Body of pancreas (tissue), 4 donors: ENCODE results near the gene MVB12B. TPM values are rescaled to one million over a fixed set of nuclear protein-coding genes. Genes with fewer than 3 reads are reported as not detected.
A peak's percentile ranks its signal among the peaks of the same experiment; 100 is the strongest.

Source experiments
- ATAC-seq: fragments of 150-250 bp; one replicate; pipeline ENCODE4 v1.9.1; 2016
- DNase-seq, 4 donors: peaks; one replicate each; pipeline ENCODE4 v3.0.0-alpha.2; 2019
- H3K27ac ChIP-seq, 4 donors: fragments of 200-600 bp; sonication (generic); 1 replicate in 3 of 4; 2 replicates in 1 of 4; pipeline versions ENCODE4 v1.5.1 to v1.6.1; 2016 to 2019; ENCODE audit warnings: mild to moderate bottlenecking in 1 of 4, mixed read lengths in 1 of 4, moderate library complexity in 1 of 4
- H3K27me3 ChIP-seq, 2 donors: fragments of 200-600 bp; sonication (generic); one replicate each; pipeline ENCODE4 v1.6.0; 2016; ENCODE audit warnings: mild to moderate bottlenecking in 1 of 2
- H3K36me3 ChIP-seq, 2 donors: fragments of 200-600 bp; sonication (generic); replicated peaks in 1 of 2; 2 replicates each; pipeline ENCODE4 v1.5.1; 2016; ENCODE audit warnings: low read depth in 2 of 2; ENCODE audit not compliant: insufficient read depth in 1 of 2
- H3K4me1 ChIP-seq: fragments of 200-600 bp; sonication (generic); one replicate; pipeline ENCODE4 v1.6.0; 2016
- H3K4me3 ChIP-seq, 2 donors: fragments of 200-600 bp; sonication (generic); 1 replicate in 1 of 2; 2 replicates in 1 of 2; pipeline ENCODE4 v1.5.1; 2016 to 2019
- H3K9me3 ChIP-seq, 3 donors: fragments of 200-600 bp; sonication (generic); 1 replicate in 2 of 3; 2 replicates in 1 of 3; pipeline ENCODE4 v1.5.1; 2016
- POLR2A ChIP-seq, 3 donors: fragments of 450-650 bp; IDR thresholded peaks; one replicate each; pipeline ENCODE4 v1.6.1; 2016; ENCODE audit warnings: antibody characterized with exemption in 3 of 3, mild to moderate bottlenecking in 2 of 3
- WGBS, 2 donors: methylation state at CpG; one replicate each; pipeline ENCODE4 v1.1.5; 2017; 5-methylcytosine and 5-hydroxymethylcytosine counted together
- intact Hi-C: fragments of 100-400 bp; cut with DNase I; formaldehyde crosslinking; loops from one replicate; pipeline ENCODE4 v1.15.1; 2023
- total RNA-seq, 2 donors: library from RNA; depleted of rRNA; stranded (reverse); fragments of >200 nt; gene quantifications; one replicate each; pipeline ENCODE4 v1.1.0, GENCODE V29; 2016
- TF ChIP-seq, protein P1 (sequence below), 7 experiments: fragments of 450-650 bp in 4 of 7; fragments of 200-600 bp in 3 of 7; sonication (generic) in 3 of 7; IDR thresholded peaks; one replicate each; pipeline ENCODE4 v1.5.1; 2016 to 2019; ENCODE audit warnings: antibody characterized with exemption in 7 of 7

MVB12B gene
- total RNA-seq, 2 donors from 2014 or later: 5.2 to 9.9 TPM

GRCh38 chr9:126420135-126420534 is 93.5 kb downstream of the MVB12B start:
- peaks cover 9% of the 10 kb centered on the region for H3K4me1 ChIP-seq
- WGBS, 2 donors: 86 to 87% methylated on average over 7 of the region's 7 CpGs
- TF ChIP-seq, protein P1, sequence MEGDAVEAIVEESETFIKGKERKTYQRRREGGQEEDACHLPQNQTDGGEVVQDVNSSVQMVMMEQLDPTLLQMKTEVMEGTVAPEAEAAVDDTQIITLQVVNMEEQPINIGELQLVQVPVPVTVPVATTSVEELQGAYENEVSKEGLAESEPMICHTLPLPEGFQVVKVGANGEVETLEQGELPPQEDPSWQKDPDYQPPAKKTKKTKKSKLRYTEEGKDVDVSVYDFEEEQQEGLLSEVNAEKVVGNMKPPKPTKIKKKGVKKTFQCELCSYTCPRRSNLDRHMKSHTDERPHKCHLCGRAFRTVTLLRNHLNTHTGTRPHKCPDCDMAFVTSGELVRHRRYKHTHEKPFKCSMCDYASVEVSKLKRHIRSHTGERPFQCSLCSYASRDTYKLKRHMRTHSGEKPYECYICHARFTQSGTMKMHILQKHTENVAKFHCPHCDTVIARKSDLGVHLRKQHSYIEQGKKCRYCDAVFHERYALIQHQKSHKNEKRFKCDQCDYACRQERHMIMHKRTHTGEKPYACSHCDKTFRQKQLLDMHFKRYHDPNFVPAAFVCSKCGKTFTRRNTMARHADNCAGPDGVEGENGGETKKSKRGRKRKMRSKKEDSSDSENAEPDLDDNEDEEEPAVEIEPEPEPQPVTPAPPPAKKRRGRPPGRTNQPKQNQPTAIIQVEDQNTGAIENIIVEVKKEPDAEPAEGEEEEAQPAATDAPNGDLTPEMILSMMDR (IDR thresholded peaks at IDR 0.05): no peak
- TF ChIP-seq POLR2A (IDR thresholded peaks at IDR 0.05): no peak
- H3K27me3 ChIP-seq: no peaks in the 10 kb centered on the region
- intact Hi-C loops: no loop called here
- no peak overlapping the region for H3K4me3 ChIP-seq
- DNase-seq: no peak
- H3K9me3 ChIP-seq: no peaks in the 10 kb centered on the region
- peak overlapping the region in 1 of 4 donors; percentile 65 for H3K27ac ChIP-seq
- no peak for ATAC-seq
- H3K36me3 ChIP-seq: no peaks in the 10 kb centered on the region

- TF ChIP-seq, protein P1 (IDR thresholded peaks at IDR 0.05): no peak
- no peak for TF ChIP-seq POLR2A (IDR thresholded peaks at IDR 0.05)
- H3K36me3 ChIP-seq: no peaks in the 10 kb centered on the region
- H3K4me3 ChIP-seq: no peak overlapping the region
- peaks cover 9% of the 10 kb centered on the region for H3K4me1 ChIP-seq
- H3K9me3 ChIP-seq: no peaks in the 10 kb centered on the region
- no peak for DNase-seq
- intact Hi-C loops: no loop called here
- 70 to 81% methylated on average over 10 to 17 of the region's 17 CpGs for WGBS, 2 donors
- peak overlapping the region in 3 of 4 donors; percentile 54 to 65 (median 62) for H3K27ac ChIP-seq
- H3K27me3 ChIP-seq: no peaks in the 10 kb centered on the region
- no peak for ATAC-seq
Observed at GRCh38 chr9:126420643-126421564, 94.3 kb downstream of the MVB12B start.

DNA sequence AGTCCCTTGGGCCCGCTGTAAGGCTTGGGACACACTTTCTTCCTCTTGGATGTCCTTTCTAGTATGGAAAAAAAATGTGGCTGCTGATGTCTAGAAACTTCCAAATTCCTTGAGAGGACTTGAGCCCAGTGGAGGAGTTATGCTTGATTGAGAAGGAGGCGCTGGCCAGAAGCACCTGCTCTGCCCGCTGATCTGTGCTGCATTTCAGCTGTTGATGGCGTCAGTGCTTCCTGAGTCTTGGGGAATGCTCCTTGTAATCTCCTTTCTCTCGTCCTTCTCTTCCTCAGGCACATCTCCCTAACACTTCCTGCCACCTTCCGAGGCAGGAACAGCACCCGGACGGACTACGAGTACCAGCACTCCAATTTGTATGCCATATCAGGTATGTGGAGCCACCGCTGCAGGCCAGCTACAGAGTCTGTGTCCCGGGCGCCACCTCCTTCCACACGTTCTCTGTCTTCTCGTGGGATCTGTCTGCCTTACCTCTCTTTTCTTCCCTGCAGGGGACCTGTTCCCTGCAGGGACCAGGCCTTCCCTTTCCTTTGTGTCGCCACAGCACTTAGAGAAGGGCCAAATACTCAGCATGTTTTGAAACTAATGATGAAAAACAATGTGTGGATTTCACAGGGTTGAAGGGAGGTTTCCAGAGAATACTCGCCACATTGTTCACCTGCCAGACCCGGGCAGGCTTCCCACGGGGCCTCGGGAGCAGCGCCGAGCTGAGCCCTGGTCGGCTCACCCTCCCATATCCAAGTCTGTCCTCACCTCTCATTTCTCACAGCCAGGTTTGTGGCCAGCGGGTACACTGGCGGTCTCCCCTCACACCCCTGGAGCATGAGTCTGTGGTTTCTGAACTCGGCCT is 95.2 kb downstream of the MVB12B start:
- TF ChIP-seq, protein P1 (IDR thresholded peaks at IDR 0.05): no peak
- TF ChIP-seq POLR2A (IDR thresholded peaks at IDR 0.05): no peak
- H3K27ac ChIP-seq: peak overlapping the region in 3 of 4 donors; percentile 54 to 65 (median 62)
- no peaks in the 10 kb centered on the region for H3K36me3 ChIP-seq
- intact Hi-C loops: no loop called here
- 71 to 80% methylated on average over 25 of the region's 25 CpGs for WGBS, 2 donors
- no peak overlapping the region for H3K4me3 ChIP-seq
- DNase-seq (peak in 3 of 4 donors; percentile 28 to 43 (median 28)), ATAC-seq (peak; percentile 65)
- no peaks in the 10 kb centered on the region for H3K27me3 ChIP-seq
- H3K9me3 ChIP-seq: no peaks in the 10 kb centered on the region
- H3K4me1 ChIP-seq: peaks cover 9% of the 10 kb centered on the region

GRCh38 chr9:126423142-126423915 is 96.7 kb downstream of the MVB12B start:
- WGBS, 2 donors: 69 to 73% methylated on average over 8 to 10 of the region's 10 CpGs
- Histone ChIP-seq H3K4me1 (peaks cover 9% of the 10 kb centered on the region), H3K4me3 (no peak overlapping the region), H3K27ac (no peak overlapping the region), H3K27me3 (no peaks in the 10 kb centered on the region), H3K36me3 (no peaks in the 10 kb centered on the region), H3K9me3 (no peaks in the 10 kb centered on the region)
- TF ChIP-seq, protein P1 (IDR thresholded peaks at IDR 0.05): no peak
- TF ChIP-seq POLR2A (IDR thresholded peaks at IDR 0.05): no peak
- ATAC-seq: no peak
- DNase-seq: no peak
- intact Hi-C loops: no loop called here
